Kidney capillary endothelial cell (primary cell): ENCODE results near the gene VPS25.
A peak's percentile ranks its signal among the peaks of the same experiment; 100 is the strongest.
"Not testable (repeated sequence)": the region's sequence is repeated elsewhere in the genome, so short reads cannot be mapped to it uniquely, and the experiment has no call there.

ENCODE experiments used
- DNase-seq: peaks from one replicate; pipeline ENCODE4 v3.0.0-alpha.2; 2018; ENCODE audit warnings: low spot score

Gene VPS25

DNA sequence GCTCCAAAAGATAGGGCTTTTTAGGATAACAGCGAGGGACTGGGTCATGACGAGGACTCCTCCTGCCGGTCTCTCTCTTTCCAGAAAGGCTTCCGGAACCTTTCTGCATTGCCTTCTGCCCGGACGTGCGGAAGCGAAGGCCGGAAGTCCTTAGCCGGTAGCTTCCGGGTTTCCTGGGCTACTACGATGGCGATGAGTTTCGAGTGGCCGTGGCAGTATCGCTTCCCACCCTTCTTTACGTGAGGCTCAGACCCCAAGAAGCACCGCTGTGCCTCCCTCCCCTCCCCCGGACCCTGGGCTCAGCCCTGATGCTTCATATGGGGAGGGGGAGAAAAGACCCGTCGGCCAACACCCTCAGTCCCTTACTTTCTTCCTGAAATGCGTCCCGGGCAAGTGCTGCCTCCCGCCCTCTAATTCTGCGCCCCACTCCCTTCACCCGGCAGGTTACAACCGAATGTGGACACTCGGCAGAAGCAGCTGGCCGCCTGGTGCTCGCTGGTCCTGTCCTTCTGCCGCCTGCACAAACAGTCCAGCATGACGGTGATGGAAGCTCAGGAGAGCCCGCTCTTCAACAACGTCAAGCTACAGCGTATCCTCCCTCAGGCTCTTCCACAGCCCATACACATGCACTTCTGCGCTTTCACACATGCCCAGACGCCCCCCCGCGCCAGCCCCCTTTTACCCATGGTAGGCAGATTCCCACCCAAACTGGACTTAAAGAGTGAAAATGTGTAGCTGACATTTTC is at the start of gene VPS25:
Gene VPS25, plus strand, starts transcription at position 160 of the 746 bp plus-strand sequence. Its CDS starts 27 bp downstream, at position 187.
- peak; percentile 73 for DNase-seq

DNA sequence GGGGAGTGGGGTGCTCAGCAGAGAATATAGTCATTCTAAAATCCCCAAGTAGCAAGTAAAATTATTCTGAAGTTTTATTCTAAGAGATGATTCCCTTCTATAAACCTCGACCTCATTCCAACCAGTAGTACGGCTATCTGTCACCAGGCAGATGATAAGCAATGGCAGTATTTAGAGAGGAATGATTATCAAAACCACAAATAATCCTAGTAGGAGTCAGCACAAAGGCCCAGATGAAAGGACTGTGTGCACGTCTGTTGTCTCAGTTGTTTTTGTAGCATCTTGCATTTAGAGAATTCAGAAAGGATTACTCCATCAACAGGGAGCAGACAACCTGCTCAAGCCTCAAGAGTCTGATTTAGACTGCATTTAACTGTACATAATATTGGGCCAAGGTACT is 49.6 kb upstream of the VPS25 start:
- DNase-seq: no peak

DNA sequence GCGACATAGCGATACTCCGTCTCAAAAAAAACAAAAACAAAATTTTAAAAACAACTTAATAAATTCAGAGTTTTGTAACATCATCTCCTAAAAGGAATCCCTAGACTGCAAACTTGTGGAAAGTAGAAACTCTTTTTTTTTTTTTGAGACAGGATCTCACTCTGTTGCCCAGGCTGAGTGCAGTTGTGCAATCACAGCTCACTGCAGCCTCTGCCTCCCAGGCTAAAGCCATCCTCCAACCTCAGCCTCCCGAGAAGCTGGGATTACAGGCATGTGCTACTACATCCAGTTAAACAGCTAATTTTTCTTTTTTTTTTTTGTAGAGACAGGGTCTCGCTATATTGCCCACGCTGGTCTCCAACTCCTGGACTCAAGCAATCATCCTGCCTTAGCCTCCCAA is 48.1 kb upstream of the VPS25 start:
- DNase-seq: no peak

DNA sequence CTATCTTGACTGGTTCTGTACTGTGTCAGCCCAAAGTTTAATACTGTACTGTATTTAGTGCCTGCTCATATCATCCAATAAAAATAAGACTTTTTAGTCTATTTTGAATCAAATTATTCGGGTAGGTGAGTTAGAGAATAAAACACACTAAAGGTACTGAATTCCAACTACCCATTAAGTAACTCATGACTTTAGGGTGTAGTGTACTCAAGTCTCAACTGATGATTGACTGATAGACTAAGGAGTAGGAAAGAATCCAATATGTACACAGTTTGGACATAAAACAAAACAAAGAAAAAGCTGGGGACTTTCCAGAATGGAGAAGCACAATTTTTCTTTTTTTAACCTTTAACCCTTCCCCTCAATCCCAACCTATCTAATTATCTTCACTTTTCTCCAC is 32.5 kb upstream of the VPS25 start:
- DNase-seq: no peak

DNA sequence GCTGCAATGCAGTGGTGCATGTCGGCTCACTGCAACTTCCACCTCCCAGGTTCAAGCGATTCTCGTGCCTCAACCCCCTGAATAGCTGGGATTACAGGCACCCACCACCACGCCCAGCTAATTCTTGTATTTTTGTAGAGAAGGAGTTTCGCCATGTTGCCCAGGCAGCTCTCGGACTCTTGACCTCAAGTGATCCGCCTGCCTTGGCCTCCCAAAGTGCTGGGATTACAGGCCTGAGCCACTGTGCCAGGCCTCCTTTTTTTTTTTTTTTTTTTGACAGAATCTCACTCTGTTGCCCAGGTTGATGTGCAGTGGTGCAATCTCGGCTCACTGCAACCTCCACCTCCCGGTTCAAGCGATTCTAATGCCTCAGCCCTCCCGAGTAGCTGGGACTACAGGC is 30.3 kb upstream of the VPS25 start:
- DNase-seq: not testable (repeated sequence)

DNA sequence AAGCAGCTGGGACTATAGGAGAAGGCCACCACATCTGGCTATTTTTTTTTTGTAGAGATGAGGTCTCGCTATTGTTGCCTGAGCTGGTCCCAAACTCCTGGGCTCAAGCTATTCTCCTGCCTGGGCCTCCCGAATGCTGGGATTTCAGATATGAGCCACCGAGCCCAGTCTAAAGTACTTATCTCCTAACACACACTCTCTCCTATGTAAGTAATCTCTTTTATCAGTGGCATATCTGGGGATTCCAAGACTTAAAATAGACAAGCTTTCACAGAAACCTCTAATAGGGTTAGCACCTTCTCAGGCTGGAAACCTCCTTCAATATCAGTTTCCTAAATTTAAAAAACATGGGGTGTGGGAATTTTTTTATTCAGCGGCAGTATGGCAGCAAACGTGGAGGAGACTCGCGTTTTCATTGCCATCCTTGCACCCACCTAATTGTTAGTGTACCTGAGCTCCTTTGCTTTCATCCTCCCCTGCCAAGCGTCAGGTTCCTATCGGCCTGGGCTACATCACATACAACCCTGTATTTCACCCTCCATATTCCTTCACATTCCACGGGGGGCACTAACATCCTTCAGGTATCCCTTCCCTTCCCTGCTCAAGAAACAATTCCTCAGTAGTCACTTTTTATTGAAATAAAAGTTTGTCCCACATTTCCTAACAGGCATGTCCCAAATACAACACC is 29.5 kb upstream of the VPS25 start:
- peak; percentile 37 for DNase-seq

DNA sequence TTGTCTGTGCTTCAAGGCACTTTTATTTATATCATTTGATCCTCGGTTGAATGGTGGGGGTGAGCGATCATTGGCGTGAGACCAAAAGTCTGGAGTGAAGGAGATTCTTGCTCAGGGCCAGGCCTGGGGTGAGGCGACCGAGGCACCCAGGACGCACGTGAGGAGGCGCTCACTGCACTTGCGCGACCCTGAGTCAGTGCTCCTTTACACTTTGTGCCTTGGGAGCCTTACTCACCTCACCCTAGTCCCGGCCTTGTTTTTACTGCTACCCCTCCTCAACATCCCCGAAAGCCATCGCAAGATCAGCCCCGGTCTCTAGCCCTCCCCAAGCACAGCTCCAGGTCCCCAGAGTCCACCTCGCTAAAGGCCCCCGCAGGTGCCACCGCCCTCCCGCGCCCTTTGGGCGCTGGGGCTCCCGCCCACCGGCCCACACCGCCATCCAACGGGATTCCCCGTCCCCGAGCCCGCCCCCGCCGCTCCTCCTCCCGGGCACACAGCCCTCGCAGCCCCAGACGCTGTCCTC is 28.9 kb upstream of the VPS25 start:
- DNase-seq: peak; percentile 42

DNA sequence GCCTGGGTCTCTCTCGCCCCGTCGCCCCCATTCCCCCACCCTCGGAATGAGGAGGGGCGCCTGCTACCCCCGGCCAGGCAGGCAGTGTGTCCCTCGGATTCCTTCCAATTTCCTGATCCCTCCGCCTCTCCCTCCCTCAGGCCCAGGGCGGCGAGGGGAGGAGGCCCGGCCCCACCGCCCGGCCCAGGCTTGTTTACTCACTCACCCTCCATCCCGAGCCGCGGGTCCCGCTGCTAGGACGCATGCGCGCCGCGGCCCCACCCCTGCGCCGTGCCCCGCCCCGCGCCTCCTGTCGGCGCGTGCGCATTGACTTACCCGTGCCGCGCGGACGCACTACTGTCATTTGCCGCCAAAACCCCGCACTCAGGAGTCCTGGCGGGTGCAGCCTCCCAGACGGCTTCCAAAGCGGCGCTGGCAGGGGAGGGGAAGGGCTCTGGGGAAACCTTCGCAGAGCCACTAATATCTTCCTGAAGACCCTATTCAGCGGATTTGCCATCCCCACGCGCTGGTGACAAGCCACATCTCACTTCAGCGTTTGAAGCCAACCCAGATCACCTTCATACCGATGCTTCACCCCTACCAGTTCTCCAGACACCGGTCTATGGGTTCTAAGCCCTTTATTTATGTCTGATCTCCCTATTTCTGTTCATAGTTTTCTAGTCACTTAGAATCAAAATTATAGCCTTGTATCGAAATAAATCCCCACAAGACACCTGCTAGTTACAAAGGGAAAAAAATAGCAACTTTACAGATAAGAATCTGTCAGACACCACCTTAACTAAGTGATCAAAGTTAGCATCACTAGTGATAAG is 28.2 kb upstream of the VPS25 start, which contains the start of gene EZH1:
Gene EZH1, minus strand, starts transcription at position 235 of the 812 bp plus-strand sequence. CDS start 16,099 bp downstream, outside the sequence.
- peak; percentile 92 for DNase-seq

DNA sequence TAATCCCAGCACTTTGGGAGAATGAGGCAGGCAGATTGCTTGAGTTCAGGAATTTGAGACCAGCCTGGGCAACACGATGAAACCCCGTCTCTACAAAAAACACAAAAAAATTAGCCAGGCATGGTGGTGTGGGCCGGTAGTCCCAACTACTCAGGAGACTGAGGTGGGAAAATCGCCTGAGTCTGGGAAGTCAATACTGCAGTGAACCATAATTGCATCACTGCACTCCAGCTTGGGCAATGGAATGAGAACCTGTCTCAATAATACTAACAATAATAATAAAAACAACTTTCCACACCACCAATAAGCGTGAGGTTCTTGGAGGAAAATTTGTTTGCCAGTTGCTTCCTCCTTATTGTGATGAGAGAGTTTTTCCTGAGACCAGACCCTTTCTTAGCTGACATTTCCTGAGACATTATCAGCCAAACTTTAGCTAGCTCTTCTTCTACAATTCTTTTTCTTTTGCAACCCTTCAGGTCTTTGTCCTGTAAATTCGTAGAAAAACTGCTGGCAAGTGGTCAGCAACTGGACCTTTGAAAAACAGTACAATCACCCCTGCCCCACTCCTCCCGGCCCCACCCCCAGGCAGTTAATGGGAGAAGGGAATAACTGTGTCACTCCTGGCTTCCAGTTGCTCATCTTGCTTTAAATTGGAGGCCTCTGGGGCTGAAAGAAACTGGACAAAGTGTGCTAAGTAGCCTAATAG is 24.9 kb upstream of the VPS25 start:
- no peak for DNase-seq

DNA sequence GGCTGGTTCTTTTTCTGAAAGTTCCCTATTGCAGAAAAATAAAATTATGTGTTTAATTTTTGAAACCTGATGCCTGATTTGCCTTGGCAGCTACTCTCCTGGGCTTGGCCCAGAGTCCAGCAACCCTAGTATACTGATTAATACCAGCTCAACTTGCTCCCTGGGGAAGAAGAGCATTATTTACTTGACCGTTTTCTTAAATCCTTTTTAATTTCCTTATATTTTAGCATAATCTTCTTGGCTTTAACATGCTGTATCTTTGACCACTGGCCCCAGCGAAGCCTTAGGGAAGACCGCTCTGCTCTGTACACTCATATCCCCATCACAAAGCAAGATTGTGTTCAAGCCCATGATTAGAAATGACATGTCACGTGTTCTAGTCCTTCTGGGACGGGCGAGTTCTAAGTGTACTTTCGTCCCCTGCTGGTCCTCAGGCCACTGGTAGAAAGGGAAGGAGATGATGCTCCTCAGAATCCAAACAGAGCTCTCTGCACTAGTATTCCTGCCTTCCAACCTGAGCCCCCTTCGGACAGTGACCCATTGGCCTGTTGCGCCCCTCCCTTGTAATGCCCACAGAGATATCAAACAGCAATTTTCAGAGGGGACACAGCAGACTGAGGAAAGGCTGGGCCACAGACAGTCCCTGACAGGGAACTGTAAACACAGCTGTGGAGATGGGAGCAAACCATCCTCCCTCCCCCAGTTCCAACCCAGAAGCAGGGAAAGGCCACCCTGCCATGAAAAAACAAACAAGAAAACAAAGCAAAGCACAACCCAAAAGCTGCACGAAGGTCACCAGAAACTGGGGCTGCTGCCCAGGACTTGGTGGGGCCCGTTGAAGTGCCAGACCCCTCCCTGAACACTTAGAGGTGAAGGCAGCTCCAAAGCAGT is 24.1 kb upstream of the VPS25 start:
- no peak for DNase-seq

DNA sequence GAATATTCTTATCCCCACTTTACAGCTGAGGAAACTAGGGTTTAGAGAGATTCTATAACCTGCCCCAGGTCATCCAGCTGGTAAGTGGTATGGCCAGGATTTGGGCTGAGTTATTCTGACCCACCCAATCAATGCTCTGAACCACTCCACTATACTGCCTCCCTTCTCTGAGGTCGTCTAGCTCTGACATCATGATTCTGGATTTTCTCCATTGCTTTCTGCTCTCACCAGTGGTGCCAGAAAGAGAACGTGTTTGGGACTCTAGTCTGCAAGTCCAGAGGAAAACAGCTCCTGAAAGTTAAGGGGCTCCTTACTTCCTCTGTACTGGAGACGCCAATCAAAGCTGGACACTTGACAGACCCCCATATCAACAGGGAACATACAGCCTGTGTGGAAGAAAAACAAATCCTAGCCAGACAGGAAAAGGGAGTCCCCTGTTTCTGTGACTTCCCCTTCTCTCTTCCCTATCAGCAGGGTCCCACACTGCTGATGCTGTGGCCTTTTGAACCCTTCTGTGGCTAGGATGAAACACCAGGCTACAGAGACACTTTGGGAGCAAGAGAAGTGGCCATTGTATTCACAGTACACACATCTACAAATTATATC is 22.4 kb upstream of the VPS25 start:
- no peak for DNase-seq

DNA sequence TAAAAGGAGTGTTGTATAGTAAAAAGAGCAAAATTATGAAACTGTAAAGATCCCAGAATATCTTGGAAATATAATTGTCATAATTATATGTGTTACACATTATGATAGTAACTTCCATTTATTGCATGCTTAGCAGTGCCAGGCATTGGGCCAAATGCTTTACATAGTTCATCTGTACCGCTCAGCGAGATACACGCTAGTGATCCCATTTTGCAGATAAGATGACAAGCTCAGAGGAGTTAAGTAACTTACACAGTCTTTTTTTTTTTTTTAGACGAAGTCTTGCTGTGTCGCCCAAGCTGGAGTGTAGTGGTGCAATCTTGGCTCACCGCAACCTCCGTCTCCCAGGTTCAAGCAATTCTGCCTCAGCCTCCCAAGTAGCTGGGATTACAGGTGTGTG is 21.6 kb upstream of the VPS25 start:
- no peak for DNase-seq

DNA sequence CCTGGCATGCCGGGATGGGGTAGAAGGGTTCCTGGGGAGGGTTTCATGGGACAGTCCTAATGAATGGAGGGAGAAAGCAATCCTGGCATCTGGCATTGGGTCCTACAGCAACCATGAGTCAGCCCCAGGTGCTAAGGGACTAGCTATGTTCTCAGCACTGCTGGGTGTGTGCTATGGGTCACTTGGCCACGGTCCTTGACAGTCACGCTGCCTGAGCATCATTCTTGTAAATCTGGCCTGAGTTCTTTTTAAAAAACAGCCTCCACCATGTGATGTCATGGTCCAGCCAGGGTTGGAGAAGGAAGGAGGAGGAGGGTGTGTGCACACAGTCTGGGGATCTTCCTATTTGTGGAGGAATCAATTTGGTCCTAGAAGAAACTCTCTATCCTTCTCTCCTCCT is 18.5 kb upstream of the VPS25 start:
- DNase-seq: no peak

DNA sequence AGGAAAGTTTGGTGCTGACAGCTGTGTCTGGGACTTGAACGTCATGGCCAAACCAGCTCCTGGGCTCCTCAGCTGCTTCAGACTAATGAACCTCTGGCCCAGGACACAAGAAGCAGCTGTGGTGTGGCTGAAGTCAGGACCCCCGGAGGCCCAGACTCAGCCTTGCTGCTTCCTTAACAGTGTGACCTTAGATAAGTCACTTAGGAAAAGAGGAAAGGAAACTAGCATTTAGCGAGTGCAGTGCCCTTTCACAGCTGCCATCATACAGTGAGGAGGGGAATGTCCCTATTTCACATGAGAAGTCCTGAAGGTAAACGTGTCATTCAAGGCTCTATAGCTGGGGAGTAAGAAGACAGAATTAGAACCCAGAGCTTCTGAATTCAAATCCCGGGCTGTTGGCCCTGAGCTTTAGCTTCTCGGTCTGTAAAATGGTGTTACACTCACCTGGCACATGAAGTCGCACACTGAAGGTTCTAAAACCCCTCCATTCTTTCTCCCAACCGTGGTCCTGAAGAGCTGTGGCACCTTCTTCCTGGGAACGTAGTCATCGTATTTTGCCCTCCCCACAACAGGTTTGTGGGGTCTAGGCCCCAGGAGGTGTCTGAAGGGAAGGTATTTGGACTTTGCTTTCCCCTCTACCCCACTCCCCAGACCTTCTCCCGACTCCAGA is 13.1 kb upstream of the VPS25 start:
- DNase-seq: no peak

DNA sequence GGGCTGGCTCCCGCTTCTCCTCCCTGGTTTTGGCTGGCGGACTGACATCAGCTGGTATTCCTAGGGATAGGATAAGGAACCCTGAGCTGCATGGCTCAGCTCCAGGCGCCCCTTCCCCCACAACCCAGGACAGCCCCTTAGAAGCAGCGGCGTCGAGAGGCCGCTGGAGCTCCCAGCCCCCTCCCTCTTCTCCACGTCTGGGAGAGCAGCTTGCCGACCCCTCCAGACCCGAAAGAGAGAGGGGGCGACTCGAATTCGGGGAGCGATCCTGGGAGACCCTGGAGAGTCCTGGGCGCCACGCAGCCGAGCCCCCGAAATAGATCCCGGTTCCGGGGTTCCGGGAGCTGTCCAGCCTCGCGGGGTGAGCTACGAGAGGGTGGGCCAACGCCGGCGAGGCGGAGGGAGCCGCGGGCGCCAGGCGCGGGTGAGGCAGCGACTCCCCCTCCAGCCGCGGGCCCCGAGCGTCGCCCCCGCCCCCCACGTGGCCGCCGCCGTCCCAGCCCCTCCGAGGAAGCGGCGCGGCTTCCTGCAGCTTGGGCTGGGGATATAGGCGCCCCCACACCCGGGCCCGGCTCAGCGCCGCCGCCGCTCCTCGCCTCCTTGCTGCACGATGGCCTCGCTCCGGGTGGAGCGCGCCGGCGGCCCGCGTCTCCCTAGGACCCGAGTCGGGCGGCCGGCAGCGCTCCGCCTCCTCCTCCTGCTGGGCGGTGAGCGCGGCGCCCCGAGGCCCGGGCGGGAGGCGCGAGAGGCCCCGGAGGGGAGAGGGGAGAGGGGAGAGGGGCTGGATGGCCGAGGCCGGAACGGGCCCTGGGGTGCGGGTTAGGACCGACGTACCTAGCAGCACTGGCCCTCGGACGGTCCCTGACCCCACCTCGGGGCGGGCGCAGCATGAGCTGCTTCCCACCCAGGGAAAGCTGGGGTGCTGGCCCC is 12.3 kb upstream of the VPS25 start, which contains the start of gene RAMP2:
Gene RAMP2, plus strand, starts transcription at position 576 of the 930 bp plus-strand sequence. Its CDS starts 35 bp downstream, at position 611.
- no peak for DNase-seq

DNA sequence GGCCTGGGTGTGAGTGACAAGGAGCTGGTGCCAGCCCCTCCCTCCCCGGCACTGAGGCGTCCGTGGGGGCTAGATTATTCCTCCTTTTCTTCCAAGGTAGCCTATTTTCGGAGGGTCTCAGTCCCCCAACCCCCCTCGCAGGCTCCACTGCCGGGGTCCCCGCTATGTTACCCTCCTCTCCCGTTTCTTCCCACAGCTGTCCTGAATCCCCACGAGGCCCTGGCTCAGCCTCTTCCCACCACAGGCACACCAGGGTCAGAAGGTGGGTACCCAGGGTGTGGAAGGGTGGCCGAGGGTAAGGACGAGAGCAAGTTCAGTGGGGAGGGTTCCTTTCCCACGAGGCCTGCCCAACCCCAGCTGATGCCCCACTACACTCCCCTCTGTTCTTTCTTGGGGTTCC is 11.6 kb upstream of the VPS25 start:
- no peak for DNase-seq

DNA sequence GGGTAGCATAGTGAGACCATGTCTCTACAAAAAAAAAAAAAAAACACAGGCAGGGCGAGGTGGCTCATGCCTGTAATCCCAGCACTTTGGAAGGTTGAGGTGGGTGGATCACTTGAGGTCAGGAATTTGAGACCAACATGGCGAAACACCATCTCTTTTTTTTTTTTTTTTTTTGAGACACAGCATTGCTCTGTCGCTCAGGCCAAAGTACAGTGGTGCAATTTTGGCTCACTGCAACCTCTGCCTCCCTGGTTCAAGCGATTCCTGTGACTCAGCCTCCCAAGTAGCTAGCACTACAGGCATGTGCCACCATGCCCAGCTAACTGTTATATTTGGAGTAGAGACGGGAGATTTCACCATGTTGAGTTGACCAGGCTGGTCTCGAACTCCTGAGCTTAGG is 7.1 kb upstream of the VPS25 start:
- DNase-seq: no peak

DNA sequence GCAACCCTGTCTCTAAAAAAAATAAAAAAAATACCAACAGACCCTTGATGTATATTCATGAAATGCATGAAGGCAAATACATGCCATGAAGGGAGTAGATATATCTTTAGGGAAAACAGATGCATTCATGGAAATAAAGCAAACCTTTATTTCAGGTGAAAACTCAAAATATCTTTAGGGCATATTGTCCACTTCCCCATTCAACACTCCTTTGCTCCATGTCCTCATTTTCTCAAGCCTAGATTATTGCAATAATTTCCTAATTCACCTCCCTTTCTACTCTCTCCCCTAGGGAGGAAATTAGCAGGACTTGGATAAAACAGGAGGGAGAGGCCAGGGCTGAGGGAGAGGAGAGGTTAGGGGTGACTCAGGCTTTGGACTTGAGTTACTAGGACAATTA is 5.7 kb upstream of the VPS25 start:
- no peak for DNase-seq

DNA sequence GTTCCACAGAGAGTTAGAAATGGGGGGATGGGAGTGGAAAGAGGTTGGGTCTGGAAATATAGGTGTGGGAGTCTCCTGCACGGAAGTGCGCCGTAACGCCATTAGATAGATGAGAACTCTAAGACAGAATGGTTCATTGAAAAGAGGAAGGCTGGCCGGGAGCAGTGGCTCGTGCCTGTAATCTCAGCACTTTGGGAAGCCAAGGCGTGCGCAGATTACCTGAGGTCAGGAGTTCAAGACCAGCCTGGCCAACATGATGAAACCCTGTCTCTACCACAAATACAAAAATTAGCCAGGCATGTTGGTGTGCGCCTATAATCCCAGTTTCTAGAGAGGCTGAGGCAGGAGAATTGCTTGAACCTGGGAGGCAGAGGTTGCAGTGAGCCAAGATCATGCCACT is 5.2 kb upstream of the VPS25 start:
- not testable (repeated sequence) for DNase-seq
